GM21390 (cell line): ENCODE measurements around the gene MEDAG.
"Not testable (repeated sequence)": the region's sequence is repeated elsewhere in the genome, so short reads cannot be mapped to it uniquely, and the experiment has no call there.

ENCODE experiments used
- ATAC-seq: cut with Tn5 transposase; IDR thresholded peaks from one replicate; pipeline ENCODE4 v1.9.1; 2021; ENCODE audit not compliant: unreplicated experiment

MEDAG gene

DNA sequence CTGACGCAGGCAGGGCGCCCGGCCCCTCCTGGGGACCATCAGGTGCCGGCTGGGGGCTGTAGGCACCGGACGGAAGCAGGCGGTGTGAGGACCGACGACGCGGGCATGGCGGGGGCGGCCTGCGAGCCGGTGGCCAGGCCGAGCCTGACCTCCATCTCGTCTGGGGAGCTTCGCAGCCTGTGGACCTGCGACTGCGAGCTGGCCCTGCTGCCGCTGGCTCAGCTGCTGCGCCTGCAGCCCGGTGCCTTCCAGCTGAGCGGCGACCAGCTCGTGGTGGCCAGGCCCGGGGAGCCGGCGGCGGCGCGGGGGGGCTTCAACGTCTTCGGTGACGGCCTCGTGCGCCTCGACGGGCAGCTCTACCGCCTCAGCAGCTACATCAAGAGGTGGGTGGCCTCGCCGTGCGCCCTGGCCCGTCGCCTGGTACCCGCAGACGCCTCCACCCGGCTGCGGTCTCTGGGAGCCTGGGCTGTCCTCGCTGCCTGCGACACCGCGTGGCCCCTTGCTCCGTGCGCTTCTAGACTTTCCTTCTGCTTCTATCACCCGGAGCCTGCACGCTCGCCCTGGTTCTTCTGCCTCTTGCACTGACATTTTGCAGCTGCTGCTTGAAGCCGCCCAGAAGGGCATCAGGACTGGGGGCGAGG lies 460 bp downstream of the MEDAG start:
- ATAC-seq = no peak

DNA sequence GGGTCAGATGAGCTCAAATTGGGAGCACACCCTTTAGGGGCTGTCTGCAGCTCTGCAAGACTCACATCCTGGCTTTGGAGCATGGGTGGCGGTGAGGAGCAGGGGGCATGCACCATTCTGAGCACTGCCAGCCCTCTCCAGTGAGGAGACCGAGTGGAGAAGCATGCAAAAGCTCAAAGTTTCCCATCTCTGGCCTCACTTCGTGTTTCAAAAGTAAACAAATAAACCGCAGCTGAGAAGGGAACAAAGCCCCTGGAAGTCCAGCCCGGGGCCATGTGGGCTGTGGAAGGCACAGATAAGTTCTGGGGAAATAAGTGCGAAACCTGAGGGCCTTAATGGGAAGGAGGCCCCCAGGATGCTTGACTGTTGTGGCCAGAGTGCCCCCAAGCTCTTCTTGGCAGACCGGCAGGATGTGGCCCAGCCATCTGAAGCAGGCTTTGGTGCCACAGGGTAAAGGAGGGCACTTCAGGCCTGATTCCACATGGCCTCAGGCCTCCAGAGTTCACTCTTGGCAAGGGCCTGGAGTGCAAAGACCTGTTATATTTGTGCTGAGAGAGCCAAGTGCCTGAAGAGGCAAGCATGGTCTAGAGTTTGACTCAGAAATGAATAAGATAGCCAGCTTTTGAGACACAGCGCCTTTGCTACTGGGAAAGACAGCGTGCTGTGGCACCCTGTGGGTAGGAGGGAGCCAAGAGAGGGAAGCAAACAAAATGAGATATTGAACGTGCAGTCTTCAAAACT lies 1.2 kb downstream of the MEDAG start:
- no peak for ATAC-seq

DNA sequence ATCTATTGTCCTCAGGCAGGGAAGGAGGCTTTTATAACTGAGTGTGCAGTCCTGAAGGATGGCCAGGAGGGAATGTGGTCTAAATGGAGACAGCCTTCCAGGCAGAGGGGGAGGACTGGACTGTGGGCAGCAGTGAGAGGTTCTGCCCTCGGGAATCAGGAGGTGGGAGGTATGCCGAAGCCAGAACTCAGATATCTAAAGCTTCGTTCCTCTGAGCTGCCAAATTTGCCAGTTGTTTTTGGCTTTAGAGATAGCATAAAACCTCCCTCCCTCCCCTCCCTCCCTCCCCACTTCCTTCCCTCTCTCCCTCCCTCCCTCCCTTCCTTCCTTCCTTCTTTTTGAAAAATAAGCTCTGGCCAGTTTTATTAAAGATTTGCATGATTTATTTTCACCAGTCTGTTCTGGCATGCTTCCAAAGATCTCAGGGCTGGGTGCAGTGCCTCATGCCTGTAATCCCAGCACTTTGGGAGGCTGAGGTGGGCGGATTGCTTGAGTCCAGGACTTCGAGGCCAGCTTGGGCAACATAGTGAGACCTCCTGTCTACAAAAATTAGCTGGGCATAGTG lies 2.4 kb downstream of the MEDAG start:
- ATAC-seq = no peak

- no peak for ATAC-seq
Observed at GRCh38 chr13:30910676-30911075, 4.6 kb downstream of the MEDAG start.

DNA sequence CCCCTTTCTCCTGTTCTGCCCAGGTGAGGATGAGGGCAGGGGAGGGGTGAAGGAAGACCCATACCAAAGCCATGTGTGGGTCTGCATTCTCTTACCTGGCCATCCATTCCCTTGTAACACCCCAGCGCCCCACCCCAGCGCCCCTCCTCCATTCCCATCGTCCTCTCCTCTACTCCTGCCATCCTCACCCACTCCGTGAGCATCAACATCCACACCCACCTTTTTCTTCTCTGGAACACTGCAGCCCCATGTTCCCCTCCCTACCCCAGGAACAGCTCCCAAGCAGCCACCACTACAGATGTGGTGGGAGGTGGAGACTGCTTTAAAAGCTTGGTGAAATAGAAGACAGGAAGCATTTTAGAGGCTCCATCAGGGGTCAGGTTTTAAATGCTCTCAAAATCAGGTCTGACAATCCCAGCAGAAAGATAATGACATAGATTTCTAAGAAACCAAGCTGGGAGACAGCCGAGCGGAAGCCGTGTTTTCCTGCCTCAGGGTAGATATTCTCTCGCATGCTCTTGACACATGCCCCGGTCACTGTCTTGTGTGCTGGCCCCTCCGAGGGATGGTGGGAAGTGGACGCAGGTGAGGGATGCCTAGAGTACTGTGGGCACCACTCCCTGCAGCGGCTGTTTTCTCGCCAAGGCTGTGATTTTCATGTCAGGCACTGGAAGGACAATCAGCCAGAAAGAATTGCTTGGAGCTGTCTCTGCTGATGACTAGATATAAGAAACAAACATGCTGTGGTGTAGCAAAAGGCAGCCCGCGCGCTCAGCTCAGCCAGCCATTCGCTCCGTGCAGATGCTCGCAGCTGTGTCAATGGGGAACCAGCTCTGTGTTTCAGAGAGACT lies 9.8 kb downstream of the MEDAG start:
- no peak for ATAC-seq

GRCh38 chr13:30916991-30917390 lies 10.9 kb downstream of the MEDAG start:
- no peak for ATAC-seq

DNA sequence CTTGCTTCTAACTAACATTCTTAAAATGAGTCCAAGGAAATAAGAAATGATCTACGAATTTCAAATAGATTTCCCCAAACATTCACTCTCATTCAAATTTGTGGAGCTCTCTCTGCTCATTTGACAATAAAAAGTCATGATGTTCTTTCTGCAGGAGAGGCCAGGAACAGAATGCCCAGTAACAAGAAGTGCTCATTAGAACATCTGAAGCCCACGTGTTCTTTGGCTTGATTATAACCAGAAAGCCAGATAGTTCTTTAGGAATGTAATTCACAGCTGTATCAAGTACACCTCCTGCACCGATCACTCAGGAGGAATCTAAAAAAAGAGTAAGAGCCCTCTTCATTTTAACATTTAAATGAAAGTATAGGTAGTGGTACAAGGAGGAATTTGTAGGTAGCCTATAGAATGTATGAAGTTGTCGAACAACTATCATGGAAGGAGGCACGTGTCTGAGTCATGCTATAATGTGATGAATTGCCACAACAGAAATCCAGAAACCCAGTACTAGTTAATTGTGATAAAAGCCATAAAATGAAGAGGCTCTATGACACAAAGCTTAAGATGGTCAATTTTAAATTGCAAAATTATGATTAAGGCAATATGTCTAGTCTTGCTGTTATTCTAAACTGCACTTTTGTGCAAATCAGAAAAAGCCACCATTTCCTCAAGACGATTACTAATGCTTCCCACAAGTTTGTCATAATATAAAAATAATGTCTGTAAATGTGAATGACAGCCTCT lies 12.8 kb downstream of the MEDAG start:
- ATAC-seq = no peak

DNA sequence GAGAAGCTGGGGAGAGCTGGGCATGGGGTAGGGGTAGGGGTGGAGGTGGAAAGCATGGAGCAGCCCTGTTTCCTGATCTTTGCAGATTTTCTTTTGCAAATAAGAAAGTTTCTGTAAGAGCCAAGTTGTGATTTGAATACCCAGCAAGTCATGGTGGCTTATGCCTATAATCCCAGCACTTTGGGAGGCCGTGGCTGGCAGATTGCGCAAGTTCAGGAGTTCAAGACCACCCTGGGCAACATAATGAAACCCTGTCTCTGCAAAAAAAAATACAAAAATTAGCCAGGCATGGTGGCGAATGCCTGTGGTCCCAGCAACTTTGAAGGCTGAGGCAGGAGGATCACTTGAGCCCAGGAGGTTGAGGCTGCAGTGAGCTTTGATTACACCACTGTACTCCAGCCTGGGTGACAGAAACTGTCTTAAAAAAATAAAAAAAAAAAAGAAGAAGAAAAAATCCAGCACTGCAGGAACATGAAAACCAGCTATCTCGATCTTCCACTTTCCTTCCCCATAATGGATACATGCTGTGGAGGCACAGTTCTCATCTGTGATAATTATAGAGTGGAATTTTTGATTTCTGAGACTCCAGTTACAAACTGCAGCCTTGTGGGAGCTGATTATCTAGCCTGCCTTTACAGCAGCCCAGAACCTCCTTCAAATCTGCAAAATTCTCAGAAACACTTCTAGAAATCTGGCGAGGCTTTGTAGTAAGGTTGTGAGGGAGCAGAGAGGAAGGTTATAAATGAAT lies 14.3 kb downstream of the MEDAG start:
- no peak for ATAC-seq

- ATAC-seq = no peak
Observed at GRCh38 chr13:30923418-30923817, 17.3 kb downstream of the MEDAG start.

DNA sequence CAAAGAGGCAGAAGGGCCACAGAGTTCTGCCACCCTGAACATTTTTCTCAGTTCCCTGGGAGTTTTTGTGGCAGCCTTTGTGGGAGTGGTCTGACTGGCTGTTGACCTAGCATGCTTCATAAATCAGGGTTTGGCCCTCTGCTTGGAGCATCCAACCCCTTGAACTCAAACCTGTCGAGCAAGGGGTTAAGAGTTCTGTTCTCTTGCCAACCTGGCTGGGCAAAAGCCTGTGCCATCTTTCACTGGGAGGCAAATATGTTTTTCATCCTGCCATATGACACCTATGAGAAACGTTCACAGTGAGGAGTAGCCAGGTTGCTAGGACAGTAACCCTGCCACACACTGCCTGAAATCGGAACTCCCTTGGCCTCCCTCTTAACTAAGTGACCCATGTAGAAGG lies 18.6 kb downstream of the MEDAG start:
- ATAC-seq = no peak

DNA sequence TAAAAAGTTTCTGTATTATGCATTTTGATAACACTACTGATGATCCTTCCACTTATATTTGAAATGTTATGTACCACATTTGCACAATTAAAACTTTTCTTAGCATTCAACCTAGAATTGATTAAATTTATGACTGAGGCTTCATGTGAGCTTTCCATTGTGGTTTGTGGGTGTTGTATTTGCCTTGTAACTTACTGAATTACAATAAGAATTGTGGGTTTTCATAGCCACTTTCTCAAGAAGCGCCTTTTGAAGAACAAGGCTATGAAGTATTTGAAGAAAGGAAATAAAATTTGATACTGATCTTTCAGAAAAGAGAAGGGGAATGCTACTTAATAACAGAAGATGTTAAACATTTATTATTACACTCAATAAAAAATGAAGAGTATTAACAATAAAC lies 19.4 kb downstream of the MEDAG start:
- ATAC-seq = no peak

DNA sequence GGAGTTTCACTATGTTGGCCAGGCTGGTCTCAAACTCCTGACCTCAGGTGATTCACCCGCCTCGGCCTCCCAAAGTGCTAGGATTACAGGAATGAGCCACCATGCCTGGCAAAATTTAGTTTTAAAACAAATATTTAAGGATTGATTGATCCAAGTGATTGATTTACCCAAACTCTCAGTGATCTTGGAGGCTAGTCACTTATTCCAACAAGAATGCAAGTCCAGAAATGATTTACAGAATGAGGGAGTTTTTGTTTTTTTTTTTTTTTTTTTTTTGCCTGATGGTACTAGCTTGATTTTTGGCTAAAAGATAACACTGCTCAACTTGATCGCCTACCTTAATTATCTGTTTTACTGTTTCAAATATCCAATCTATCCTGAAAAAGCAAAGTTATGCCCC lies 20.7 kb downstream of the MEDAG start:
- ATAC-seq = no peak

GRCh38 chr13:30927188-30927587 lies 21.1 kb downstream of the MEDAG start:
- not testable (repeated sequence) for ATAC-seq

DNA sequence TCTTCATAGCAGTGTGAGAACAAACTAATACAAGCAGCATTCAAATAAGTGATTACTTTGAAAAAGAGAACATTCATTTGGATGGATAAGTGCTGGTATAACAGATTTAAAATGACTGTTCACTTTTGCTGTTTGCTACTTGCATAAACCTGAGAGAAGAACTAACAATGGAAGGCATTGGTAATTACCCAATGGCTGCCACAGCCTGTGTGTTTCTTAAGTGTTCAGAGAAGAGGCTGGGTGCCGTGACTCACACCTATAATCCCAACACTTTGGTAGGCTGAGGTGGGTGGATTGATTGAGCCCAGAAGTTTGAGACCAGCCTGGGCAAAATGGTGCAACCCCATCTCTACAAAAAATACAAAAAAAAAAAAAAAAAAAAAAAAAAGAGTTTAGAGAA lies 21.5 kb downstream of the MEDAG start:
- ATAC-seq = no peak

- ATAC-seq = no peak
Observed at GRCh38 chr13:30928978-30929377, 22.9 kb downstream of the MEDAG start.

- no peak for ATAC-seq
Observed at GRCh38 chr13:30932481-30933353, 26.6 kb downstream of the MEDAG start, which contains the start of gene TEX26. TEX26 (plus strand) TSS chr13:30932656; CDS start chr13:30932716, 60 bp downstream.

GRCh38 chr13:30933354-30933670 lies 27.2 kb downstream of the MEDAG start:
- ATAC-seq = no peak

DNA sequence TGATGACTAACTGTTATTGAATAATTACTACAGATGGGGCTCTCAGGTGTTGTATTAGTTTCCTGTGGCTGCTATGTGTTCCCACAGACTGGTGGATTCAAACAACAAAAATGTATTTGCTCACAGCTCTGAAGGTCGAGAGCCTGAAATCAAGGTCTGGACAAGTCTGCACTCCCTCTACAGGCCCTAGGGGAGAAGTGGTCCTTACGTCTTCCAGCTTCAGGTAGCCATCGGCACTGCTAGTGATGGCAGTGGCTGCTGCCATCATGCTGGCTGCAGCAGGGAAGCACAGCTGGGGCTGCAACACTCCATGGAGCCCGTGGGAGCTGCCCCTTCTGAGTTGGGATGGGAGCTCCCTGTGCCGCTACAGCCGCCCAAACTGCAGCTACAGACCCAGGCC lies 28.3 kb downstream of the MEDAG start:
- ATAC-seq = no peak

- ATAC-seq = no peak
Observed at GRCh38 chr13:30934803-30935202, 28.7 kb downstream of the MEDAG start.
